ENCODE data around the gene CYSTM1. TPM values are rescaled to one million over a fixed set of nuclear protein-coding genes. Genes with fewer than 3 reads are reported as not detected.

CYSTM1 gene
- total RNA-seq, 1 experiment from 2014 or later = 93.5 TPM

- Mint-ChIP-seq H3K9me3 (ENCODE audit: unreplicated experiment) (no peaks in the 10 kb centered on the region), H3K27ac (ENCODE audit: unreplicated experiment) (no peak overlapping the region), H3K27me3 (ENCODE audit: insufficient read depth, unreplicated experiment) (no peaks in the 10 kb centered on the region), H3K36me3 (ENCODE audit: insufficient read depth, unreplicated experiment) (peaks cover 29% of the 10 kb centered on the region), H3K4me3 (ENCODE audit: unreplicated experiment) (no peak overlapping the region), H3K4me1 (ENCODE audit: low read depth, unreplicated experiment) (peaks cover 37% of the 10 kb centered on the region)
- intact Hi-C loops (cut with micrococcal nuclease; ENCODE audit: unreplicated experiment) = no loop called here
- Histone ChIP-seq H3K9me3 (no peaks in the 10 kb centered on the region), H3K4me1 (peaks cover 26% of the 10 kb centered on the region), H3K36me3 (ENCODE audit: control insufficient read depth, insufficient read depth, low read length) (no peaks in the 10 kb centered on the region), H3K4me3 (ENCODE audit: low read depth, low read length) (no peak overlapping the region), H3K27me3 (replicated peaks; ENCODE audit: control insufficient read depth, insufficient read depth, low read length) (no peaks in the 10 kb centered on the region)
- POLR2A ChIA-PET = no interaction called here
- TF ChIP-seq CTCF (IDR thresholded peaks at IDR 0.05; ENCODE audit: insufficient read depth in 1 of 2, low read depth in 1 of 2, low read length in 1 of 2, severe bottlenecking in 1 of 2, unreplicated experiment in 1 of 2) = no peak
- CTCF ChIA-PET = interaction anchor here (0.7 to 1.2 kb wide), 2 partner anchors 90 to 95 kb away, joined by 3 read pairs; partner anchors contain the start of gene HBEGF
- DNase-seq = no peak
- BruUV-seq (replicated peaks) = no TSS peak
Measured at GRCh38 chr5:140256726-140257125, 81.7 kb downstream of the CYSTM1 start.

DNA sequence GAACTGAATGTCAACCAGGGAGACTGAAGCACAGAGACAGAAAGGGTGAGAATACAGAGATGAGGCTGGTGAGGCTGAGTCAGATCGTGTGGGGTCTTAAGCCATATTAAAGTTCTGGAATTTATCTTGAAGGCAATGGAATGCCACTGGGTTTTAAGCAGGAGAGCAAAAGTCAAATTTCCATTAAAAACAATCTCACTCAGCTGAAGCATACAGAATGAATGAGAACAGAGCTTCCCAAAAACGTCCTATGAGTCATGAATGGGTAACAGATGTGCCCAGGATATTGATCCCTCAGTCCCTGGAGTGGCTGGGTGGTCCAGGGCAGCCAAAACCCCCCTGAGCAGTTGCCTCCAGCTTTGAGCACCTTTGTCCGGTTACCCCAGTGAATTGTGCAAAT lies 83.0 kb downstream of the CYSTM1 start:
- Histone ChIP-seq H3K27me3 (replicated peaks; ENCODE audit: control insufficient read depth, insufficient read depth, low read length) (no peaks in the 10 kb centered on the region), H3K9me3 (no peaks in the 10 kb centered on the region), H3K36me3 (ENCODE audit: control insufficient read depth, insufficient read depth, low read length) (no peaks in the 10 kb centered on the region), H3K4me1 (peaks cover 29% of the 10 kb centered on the region), H3K4me3 (ENCODE audit: low read depth, low read length) (no peak overlapping the region)
- no peak for TF ChIP-seq CTCF (IDR thresholded peaks at IDR 0.05; ENCODE audit: insufficient read depth in 1 of 2, low read depth in 1 of 2, low read length in 1 of 2, severe bottlenecking in 1 of 2, unreplicated experiment in 1 of 2)
- Mint-ChIP-seq H3K9me3 (ENCODE audit: unreplicated experiment) (no peaks in the 10 kb centered on the region), H3K36me3 (ENCODE audit: insufficient read depth, unreplicated experiment) (peaks cover 17% of the 10 kb centered on the region), H3K4me3 (ENCODE audit: unreplicated experiment) (no peak overlapping the region), H3K27ac (ENCODE audit: unreplicated experiment) (peak overlapping the region; percentile 25), H3K4me1 (ENCODE audit: low read depth, unreplicated experiment) (peaks cover 35% of the 10 kb centered on the region), H3K27me3 (ENCODE audit: insufficient read depth, unreplicated experiment) (no peaks in the 10 kb centered on the region)
- no TSS peak for BruUV-seq (replicated peaks)
- DNase-seq = no peak
- POLR2A ChIA-PET = no interaction called here
- CTCF ChIA-PET = no interaction called here
- intact Hi-C loops (cut with micrococcal nuclease; ENCODE audit: unreplicated experiment) = no loop called here

DNA sequence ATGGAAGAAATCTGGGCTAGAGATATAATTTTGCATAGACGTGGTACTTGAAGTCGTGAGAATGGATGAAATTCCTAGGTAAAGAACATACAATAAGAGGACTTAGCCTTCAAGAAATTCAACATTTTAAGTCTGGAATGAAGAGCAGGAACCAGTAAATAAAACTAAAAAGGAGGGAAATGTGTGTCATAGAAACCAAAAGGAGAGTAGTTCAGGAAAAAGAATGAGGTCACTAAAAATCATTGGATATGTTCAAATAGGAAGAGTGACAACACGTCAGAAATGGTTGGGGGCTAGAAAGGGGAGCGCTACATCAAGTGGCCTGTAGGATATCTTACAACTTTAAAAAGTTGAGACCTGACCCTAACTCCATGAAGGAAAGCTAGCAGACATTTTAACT lies 83.9 kb downstream of the CYSTM1 start:
- BruUV-seq (replicated peaks) = no TSS peak
- intact Hi-C loops (cut with micrococcal nuclease; ENCODE audit: unreplicated experiment) = no loop called here
- no peak for DNase-seq
- ChIA-PET POLR2A (no interaction called here), CTCF (no interaction called here)
- no peaks in the 10 kb centered on the region for H3K9me3 ChIP-seq
- no peaks in the 10 kb centered on the region for H3K27me3 ChIP-seq (replicated peaks; ENCODE audit: control insufficient read depth, insufficient read depth, low read length)
- peaks cover 23% of the 10 kb centered on the region for H3K4me1 ChIP-seq
- TF ChIP-seq CTCF (IDR thresholded peaks at IDR 0.05; ENCODE audit: insufficient read depth in 1 of 2, low read depth in 1 of 2, low read length in 1 of 2, severe bottlenecking in 1 of 2, unreplicated experiment in 1 of 2) = no peak
- H3K27me3 Mint-ChIP-seq (ENCODE audit: insufficient read depth, unreplicated experiment) = no peaks in the 10 kb centered on the region
- H3K4me3 ChIP-seq (ENCODE audit: low read depth, low read length) = no peak overlapping the region
- peaks cover 35% of the 10 kb centered on the region for H3K4me1 Mint-ChIP-seq (ENCODE audit: low read depth, unreplicated experiment)
- H3K27ac Mint-ChIP-seq (ENCODE audit: unreplicated experiment) = peak overlapping the region; percentile 25
- no peaks in the 10 kb centered on the region for H3K9me3 Mint-ChIP-seq (ENCODE audit: unreplicated experiment)
- no peaks in the 10 kb centered on the region for H3K36me3 ChIP-seq (ENCODE audit: control insufficient read depth, insufficient read depth, low read length)
- H3K4me3 Mint-ChIP-seq (ENCODE audit: unreplicated experiment) = no peak overlapping the region
- peaks cover 19% of the 10 kb centered on the region for H3K36me3 Mint-ChIP-seq (ENCODE audit: insufficient read depth, unreplicated experiment)

Data from Caco-2 (cell line).